ENCODE results near the gene EMP1. TPM values are rescaled to one million over a fixed set of nuclear protein-coding genes. Genes with fewer than 3 reads are reported as not detected.

Gene EMP1
- total RNA-seq, 4 donors from 2014 or later = 569 to 2,226 (median 1,259) TPM

- Histone ChIP-seq H3K27ac (peak overlapping the region; percentile 97), H3K9me3 (no peaks in the 10 kb centered on the region), H3K4me3 (peak overlapping the region; percentile 76), H3K27me3 (no peaks in the 10 kb centered on the region), H3K36me3 (peaks cover 8% of the 10 kb centered on the region), H3K4me1 (peaks cover 96% of the 10 kb centered on the region)
- peak; percentile 86 to 87 for DNase-seq (ENCODE audit: low spot score in 2 of 2)
- WGBS = 10% methylated on average over 16 of the region's 16 CpGs
- TF ChIP-seq CTCF (IDR thresholded peaks at IDR 0.05) (peak in 1 of 2 donors; percentile 48), EP300 (IDR thresholded peaks at IDR 0.05) (no peak), POLR2AphosphoS5 (IDR thresholded peaks at IDR 0.05) (peak in 2 of 3 donors; percentile 43 to 47)
Observed at GRCh38 chr12:13203034-13203922, 6.8 kb downstream of the EMP1 start.

GRCh38 chr12:13204428-13204827 lies 7.9 kb downstream of the EMP1 start:
- Histone ChIP-seq H3K4me1 (peaks cover 98% of the 10 kb centered on the region), H3K27ac (peak overlapping the region; percentile 97), H3K27me3 (no peaks in the 10 kb centered on the region), H3K4me3 (no peak overlapping the region), H3K9me3 (no peaks in the 10 kb centered on the region), H3K36me3 (peaks cover 8% of the 10 kb centered on the region)
- 50% methylated on average over 12 of the region's 12 CpGs for WGBS
- no peak for DNase-seq (ENCODE audit: low spot score in 2 of 2)
- TF ChIP-seq POLR2A (IDR thresholded peaks at IDR 0.05) (no peak), EP300 (IDR thresholded peaks at IDR 0.05) (no peak), POLR2AphosphoS5 (IDR thresholded peaks at IDR 0.05) (no peak), CTCF (IDR thresholded peaks at IDR 0.05) (no peak)

GRCh38 chr12:13205809-13206559 lies 9.5 kb downstream of the EMP1 start:
- Histone ChIP-seq H3K27me3 (no peaks in the 10 kb centered on the region), H3K4me3 (peak overlapping the region; percentile 4), H3K36me3 (peaks cover 8% of the 10 kb centered on the region), H3K9me3 (no peaks in the 10 kb centered on the region), H3K27ac (peak overlapping the region; percentile 63), H3K4me1 (peaks cover 100% of the 10 kb centered on the region)
- TF ChIP-seq POLR2AphosphoS5 (IDR thresholded peaks at IDR 0.05) = no peak
- no peak for TF ChIP-seq POLR2A (IDR thresholded peaks at IDR 0.05)
- TF ChIP-seq EP300 (IDR thresholded peaks at IDR 0.05) = no peak
- no peak for TF ChIP-seq CTCF (IDR thresholded peaks at IDR 0.05)
- DNase-seq (ENCODE audit: low spot score in 2 of 2) = no peak
- 35% methylated on average over 3 of the region's 3 CpGs for WGBS

GRCh38 chr12:13206560-13206897 lies 10.0 kb downstream of the EMP1 start:
- H3K4me1 ChIP-seq = peaks cover 100% of the 10 kb centered on the region
- H3K27me3 ChIP-seq = no peaks in the 10 kb centered on the region
- DNase-seq (ENCODE audit: low spot score in 2 of 2) = no peak
- peak overlapping the region; percentile 4 for H3K4me3 ChIP-seq
- TF ChIP-seq EP300 (IDR thresholded peaks at IDR 0.05) (no peak), POLR2A (IDR thresholded peaks at IDR 0.05) (no peak), CTCF (IDR thresholded peaks at IDR 0.05) (no peak), POLR2AphosphoS5 (IDR thresholded peaks at IDR 0.05) (no peak)
- peaks cover 8% of the 10 kb centered on the region for H3K36me3 ChIP-seq
- no peaks in the 10 kb centered on the region for H3K9me3 ChIP-seq
- H3K27ac ChIP-seq = peak overlapping the region; percentile 63
- 80% methylated on average over 1 of the region's 1 CpG for WGBS
